Calu3 (cell line): ENCODE results near the gene KCNH2. TPM values are rescaled to one million over a fixed set of nuclear protein-coding genes. Genes with fewer than 3 reads are reported as not detected.

Source experiments
- BruUV-seq: library from RNA; stranded (reverse); fragments of 400-500 nt; replicated peaks from 2 replicates; lab custom pipeline; 2021; lab: Mats Ljungman, UMichigan
- CTCF ChIA-PET: fragments of 300-600 bp; sonication (Branson Sonifier 250); formaldehyde crosslinking; loops from one replicate; lab custom pipeline; 2022; ENCODE audit warnings: antibody characterized with exemption; lab: Charles Lee
- DNase-seq: peaks from one replicate; pipeline ENCODE4 v3.0.0; 2022
- H3K27ac Mint-ChIP-seq: one replicate; pipeline ENCODE4 v1.8.0; 2022; ENCODE audit warnings: mixed read lengths; ENCODE audit not compliant: unreplicated experiment
- H3K27me3 Mint-ChIP-seq: one replicate; pipeline ENCODE4 v1.8.0; 2022; ENCODE audit warnings: mixed read lengths; ENCODE audit not compliant: unreplicated experiment
- H3K36me3 Mint-ChIP-seq: one replicate; pipeline ENCODE4 v1.8.0; 2022; ENCODE audit warnings: mild to moderate bottlenecking, moderate library complexity, mixed read lengths; ENCODE audit not compliant: insufficient read depth, unreplicated experiment
- H3K4me1 Mint-ChIP-seq: one replicate; pipeline ENCODE4 v1.8.0; 2022; ENCODE audit warnings: mild to moderate bottlenecking, low read depth, mixed read lengths; ENCODE audit not compliant: unreplicated experiment
- H3K4me3 Mint-ChIP-seq: one replicate; pipeline ENCODE4 v1.8.0; 2022; ENCODE audit warnings: mild to moderate bottlenecking, low read depth, moderate library complexity, mixed read lengths; ENCODE audit not compliant: unreplicated experiment
- H3K9me3 Mint-ChIP-seq: one replicate; pipeline ENCODE4 v1.8.0; 2022; ENCODE audit warnings: low read depth, mixed read lengths; ENCODE audit not compliant: unreplicated experiment
- CTCF ChIP-seq: fragments of 200-600 bp; IDR thresholded peaks from one replicate; pipeline ENCODE4 v1.8.0; 2022; ENCODE audit warnings: antibody characterized with exemption; ENCODE audit not compliant: unreplicated experiment
- intact Hi-C: fragments of 100-400 bp; cut with micrococcal nuclease; formaldehyde crosslinking; loops from one replicate; pipeline ENCODE4 v1.10.0; 2022; ENCODE audit not compliant: unreplicated experiment
- total RNA-seq: library from RNA; stranded (reverse); gene quantifications from 2 replicates; pipeline ENCODE4 v1.2.3, GENCODE V29; 2022

Gene KCNH2
- total RNA-seq, 1 experiment from 2014 or later = 0.45 TPM

- no TSS peak for BruUV-seq
- Mint-ChIP-seq H3K4me3 (no peak overlapping the region), H3K27me3 (peaks cover 76% of the 10 kb centered on the region), H3K36me3 (peaks cover 13% of the 10 kb centered on the region), H3K27ac (no peak overlapping the region), H3K9me3 (no peaks in the 10 kb centered on the region), H3K4me1 (no peaks in the 10 kb centered on the region)
- no peak for DNase-seq
- TF ChIP-seq CTCF = no peak
- CTCF ChIA-PET = no interaction called here
- intact Hi-C loops = no loop called here
These were observed 6.7 kb downstream of the KCNH2 start for GRCh38 chr7:150971242-150972022.

- H3K27me3 Mint-ChIP-seq = peaks cover 84% of the 10 kb centered on the region
- no TSS peak for BruUV-seq
- CTCF ChIA-PET = interaction anchor here (0.7 to 1.0 kb wide), 2 partner anchors 16 to 1480 kb away, joined by 4 to 8 read pairs; no protein-coding TSS in a partner anchor
- no peak overlapping the region for H3K4me3 Mint-ChIP-seq
- no peak for TF ChIP-seq CTCF
- intact Hi-C loops = no loop called here
- H3K9me3 Mint-ChIP-seq = no peaks in the 10 kb centered on the region
- no peak overlapping the region for H3K27ac Mint-ChIP-seq
- H3K36me3 Mint-ChIP-seq = peaks cover 13% of the 10 kb centered on the region
- DNase-seq = no peak
- no peaks in the 10 kb centered on the region for H3K4me1 Mint-ChIP-seq
These were observed 7.7 kb downstream of the KCNH2 start for GRCh38 chr7:150970424-150970823.

GRCh38 chr7:150969475-150969874 is 8.6 kb downstream of the KCNH2 start:
- DNase-seq = no peak
- TF ChIP-seq CTCF = no peak
- H3K4me3 Mint-ChIP-seq = no peak overlapping the region
- no TSS peak for BruUV-seq
- no peaks in the 10 kb centered on the region for H3K9me3 Mint-ChIP-seq
- CTCF ChIA-PET = interaction anchor here (0.6 kb wide), 1 partner anchor 137 kb away, joined by 4 read pairs; no protein-coding TSS in a partner anchor
- H3K4me1 Mint-ChIP-seq = no peaks in the 10 kb centered on the region
- H3K36me3 Mint-ChIP-seq = peaks cover 4% of the 10 kb centered on the region
- peaks cover 94% of the 10 kb centered on the region for H3K27me3 Mint-ChIP-seq
- H3K27ac Mint-ChIP-seq = no peak overlapping the region
- intact Hi-C loops = loop anchor here (10.0 kb wide), 1 partner anchor 55 kb away; the partner anchor contains the start of genes ABCB8 and ATG9B

- intact Hi-C loops = loop anchor here (10.0 kb wide), 1 partner anchor 56 kb away; the partner anchor contains the start of genes ABCB8 and ATG9B
- H3K27me3 Mint-ChIP-seq = peaks cover 99% of the 10 kb centered on the region
- CTCF ChIA-PET = interaction anchor here (0.6 to 0.8 kb wide), 2 partner anchors 50 to 138 kb away, joined by 4 to 5 read pairs; no protein-coding TSS in a partner anchor
These were observed 9.3 kb downstream of the KCNH2 start for GRCh38 chr7:150968734-150969372.

More at GRCh38 chr7:150968734-150969372, 9.3 kb downstream of the KCNH2 start:
- Mint-ChIP-seq H3K9me3 (no peaks in the 10 kb centered on the region), H3K4me3 (no peak overlapping the region), H3K4me1 (no peaks in the 10 kb centered on the region), H3K27ac (no peak overlapping the region), H3K36me3 (peaks cover 4% of the 10 kb centered on the region)
- TF ChIP-seq CTCF = no peak
- no TSS peak for BruUV-seq
- no peak for DNase-seq
